GM18868 (cell line): ENCODE results near the gene AP5Z1.

Experiments used
- ATAC-seq: cut with Tn5 transposase; IDR thresholded peaks from one replicate; pipeline ENCODE4 v1.9.1; 2021; ENCODE audit warnings: mild to moderate bottlenecking, moderate library complexity; ENCODE audit not compliant: unreplicated experiment

AP5Z1 gene

DNA sequence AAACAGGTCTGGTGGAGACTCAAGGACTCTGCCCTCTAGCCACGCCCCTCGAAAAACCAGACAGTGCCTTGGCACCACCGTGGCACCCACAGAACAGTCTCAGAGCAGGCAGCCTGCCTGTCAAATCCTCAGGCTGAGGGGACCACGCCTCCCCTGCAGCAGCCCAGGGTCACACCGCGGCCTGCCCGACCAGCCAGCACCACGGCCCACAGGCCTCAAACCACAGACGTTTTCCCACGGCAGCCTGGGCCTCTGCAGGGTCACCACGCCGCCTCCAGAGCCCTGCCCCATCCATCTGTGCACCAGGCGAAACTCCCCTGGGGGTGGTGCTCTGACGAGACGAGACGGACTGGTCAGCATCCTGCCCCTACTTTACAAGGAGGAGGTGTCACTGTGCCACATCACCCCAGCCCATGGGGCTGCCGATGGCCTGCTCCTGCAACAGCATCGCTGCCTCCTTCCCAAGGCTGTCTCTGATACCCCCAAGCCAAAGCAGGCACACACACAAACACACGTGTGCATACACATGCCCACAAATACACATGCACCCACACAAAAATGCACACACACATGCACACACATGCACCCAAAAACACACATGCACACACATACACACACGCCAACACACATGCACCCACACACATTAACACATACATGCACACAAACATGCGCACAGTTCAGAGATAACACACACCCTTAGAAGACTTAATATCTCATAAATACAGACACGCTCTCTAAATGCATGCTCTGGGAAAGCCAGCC is 61.8 kb downstream of the AP5Z1 start:
- ATAC-seq: no peak

DNA sequence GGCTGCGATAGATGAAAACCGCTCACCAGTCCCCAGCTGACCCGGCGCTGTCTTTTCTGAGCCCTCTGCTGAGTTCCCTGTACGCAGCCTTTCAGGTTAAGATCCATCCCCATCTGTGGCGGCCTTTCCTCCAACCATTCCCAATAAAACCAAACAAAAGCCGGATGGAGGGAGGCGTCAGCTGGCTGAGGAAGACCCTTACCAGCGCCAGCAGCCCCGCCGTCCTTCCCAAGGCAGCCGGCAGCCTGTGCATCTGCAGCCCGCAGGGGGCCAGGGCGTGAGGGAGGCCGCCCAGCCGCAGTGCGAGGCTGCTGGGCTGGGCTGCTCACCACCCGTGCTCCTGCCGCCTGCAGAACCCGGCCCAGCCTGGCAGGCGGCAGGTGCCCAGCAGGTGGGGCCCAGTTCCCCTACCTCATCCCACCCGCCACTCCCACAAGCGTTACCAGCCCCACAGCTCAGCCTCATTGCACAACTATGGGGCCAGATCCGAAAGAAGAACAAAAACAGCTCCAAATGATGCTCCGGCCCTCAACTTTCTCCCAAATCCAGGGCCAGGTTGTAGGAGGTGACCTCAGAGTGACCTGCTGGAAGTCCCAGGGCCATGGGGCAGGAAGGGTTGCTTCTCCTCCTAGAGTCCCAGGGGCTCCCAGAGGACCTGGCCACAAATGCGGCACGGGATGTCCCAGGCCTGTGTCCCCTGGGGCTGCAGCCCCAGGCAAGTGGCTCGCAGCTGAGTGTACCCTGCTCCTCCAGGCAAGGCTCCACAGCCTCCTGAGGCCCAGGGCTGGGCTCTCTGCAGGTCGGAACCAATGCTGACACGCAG is 62.6 kb downstream of the AP5Z1 start:
- no peak for ATAC-seq

DNA sequence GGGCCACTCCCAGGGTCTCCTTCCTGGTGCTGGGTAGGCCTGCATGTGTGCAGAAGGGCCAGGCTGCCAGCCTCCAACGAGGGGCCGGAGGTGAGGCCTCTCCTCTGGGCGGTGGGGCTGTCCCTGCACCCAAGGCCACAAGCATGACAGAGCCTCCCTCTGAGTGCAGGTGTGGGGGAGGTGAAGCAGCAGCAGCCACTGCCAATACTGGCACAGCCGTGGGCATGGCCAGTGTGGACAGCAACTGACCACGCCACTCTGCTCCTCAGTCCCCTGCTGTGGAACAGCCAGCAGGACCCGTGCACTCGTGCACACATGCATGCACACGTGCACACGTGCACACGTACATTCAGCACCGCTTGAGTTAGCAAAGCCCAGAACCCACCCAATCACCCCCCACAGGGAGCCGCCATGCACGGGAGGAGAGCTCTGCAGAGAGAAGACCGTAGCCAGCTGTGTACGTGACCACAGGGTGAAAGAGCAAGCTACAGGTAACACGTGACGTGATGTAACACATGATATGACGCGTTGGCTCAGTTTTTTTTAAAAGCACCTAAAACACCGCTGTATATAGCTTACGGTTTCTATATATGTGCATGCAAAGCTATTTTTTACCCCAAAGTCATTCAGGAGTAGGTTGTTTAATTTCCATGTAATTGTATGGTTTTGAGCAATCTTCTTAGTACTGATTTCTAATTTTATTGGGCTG is 63.4 kb downstream of the AP5Z1 start:
- ATAC-seq: no peak

DNA sequence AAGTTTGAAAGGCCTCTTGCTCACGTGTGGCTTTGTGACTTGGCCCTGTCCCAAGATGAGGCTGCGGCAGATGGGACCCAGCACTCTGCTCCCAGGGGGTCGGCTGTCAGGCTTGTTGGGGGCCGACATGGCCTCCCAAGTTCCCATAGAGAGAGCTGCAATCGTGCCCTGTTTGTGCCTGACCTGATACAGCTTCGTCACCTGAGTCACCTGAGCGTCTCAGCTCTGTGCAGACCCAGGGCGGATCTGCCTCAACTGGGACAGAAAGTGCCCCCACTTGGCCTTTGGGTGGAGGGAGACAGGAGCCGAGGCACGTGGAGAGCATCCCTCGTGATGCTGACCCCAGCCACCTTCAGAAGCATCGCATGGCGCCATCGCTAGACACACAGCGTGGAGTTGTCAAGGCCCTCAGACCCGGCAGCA is 64.7 kb downstream of the AP5Z1 start:
- ATAC-seq: no peak
